Stimulated activated CD8-positive, alpha-beta memory T cell treated with anti-CD3 and anti-CD28 coated beads, Interleukin-12 subunit alpha, Interleukin-12 subunit beta, amount 100 ng/mL, for 4 hours (primary cell): ENCODE results near the gene PCBD1.
A peak's percentile ranks its signal among the peaks of the same experiment; 100 is the strongest.

Experiments used
- DNase-seq: peaks from one replicate; pipeline ENCODE4 v3.0.0-alpha.2; 2020; ENCODE audit warnings: low read depth

The PCBD1 gene

GRCh38 chr10:70902661-70903261, 14.4 kb upstream of the PCBD1 start:
- DNase-seq = no peak

- no peak for DNase-seq
These were observed 13.0 kb upstream of the PCBD1 start for GRCh38 chr10:70901276-70901878.

GRCh38 chr10:70899096-70899495, 10.7 kb upstream of the PCBD1 start:
- no peak for DNase-seq

GRCh38 chr10:70898687-70899086, 10.3 kb upstream of the PCBD1 start:
- DNase-seq = no peak

GRCh38 chr10:70896551-70896950, 8.2 kb upstream of the PCBD1 start:
- DNase-seq = no peak

GRCh38 chr10:70894416-70894815, 6.1 kb upstream of the PCBD1 start:
- no peak for DNase-seq

- no peak for DNase-seq
These were observed 5.1 kb upstream of the PCBD1 start for GRCh38 chr10:70893227-70894006.

GRCh38 chr10:70892631-70893030, 4.3 kb upstream of the PCBD1 start:
- DNase-seq = no peak

GRCh38 chr10:70891627-70892026, 3.3 kb upstream of the PCBD1 start:
- DNase-seq = no peak

GRCh38 chr10:70890917-70891431, 2.6 kb upstream of the PCBD1 start:
- no peak for DNase-seq

- DNase-seq = no peak
These were observed 926 bp upstream of the PCBD1 start for GRCh38 chr10:70889291-70889690.

GRCh38 chr10:70886921-70887665, 1.3 kb downstream of the PCBD1 start:
- DNase-seq = no peak

- no peak for DNase-seq
These were observed 2.1 kb downstream of the PCBD1 start for GRCh38 chr10:70885931-70886903.

GRCh38 chr10:70885481-70885880, 2.9 kb downstream of the PCBD1 start:
- DNase-seq = no peak

- DNase-seq = no peak
These were observed 3.6 kb downstream of the PCBD1 start for GRCh38 chr10:70884741-70885140.

GRCh38 chr10:70880077-70880534, 8.3 kb downstream of the PCBD1 start:
- peak; percentile 46 for DNase-seq

- DNase-seq = no peak
These were observed 9.2 kb downstream of the PCBD1 start for GRCh38 chr10:70879207-70879606.

GRCh38 chr10:70874061-70874460, 14.3 kb downstream of the PCBD1 start:
- DNase-seq = no peak

- no peak for DNase-seq
These were observed 16.1 kb downstream of the PCBD1 start for GRCh38 chr10:70872291-70872690.

- no peak for DNase-seq
These were observed 21.9 kb downstream of the PCBD1 start for GRCh38 chr10:70866424-70866823.

GRCh38 chr10:70864935-70865334, 23.4 kb downstream of the PCBD1 start:
- DNase-seq = no peak
